ENCODE data around the gene MSANTD7. TPM values are rescaled to one million over a fixed set of nuclear protein-coding genes. Genes with fewer than 3 reads are reported as not detected.
"Not testable (repeated sequence)": the region's sequence is repeated elsewhere in the genome, so short reads cannot be mapped to it uniquely, and the experiment has no call there.

Gene MSANTD7
- total RNA-seq, 1 donor from 2014 or later = 17.1 TPM

GRCh38 chr10:14858338-14858960, 20.3 kb downstream of the MSANTD7 start:
- no peak for DNase-seq (ENCODE audit: low spot score in 2 of 2, unreplicated experiment in 2 of 2)
- H3K27me3 Mint-ChIP-seq (ENCODE audit: low read depth) = no peaks in the 10 kb centered on the region
- no peaks in the 10 kb centered on the region for H3K4me1 Mint-ChIP-seq
- no peak overlapping the region for H3K4me3 Mint-ChIP-seq
- H3K36me3 Mint-ChIP-seq = peaks cover 15% of the 10 kb centered on the region
- TF ChIP-seq CTCF (IDR thresholded peaks at IDR 0.05; ENCODE audit: unreplicated experiment) = no peak
- no peak overlapping the region for H3K27ac Mint-ChIP-seq
- no peaks in the 10 kb centered on the region for H3K9me3 Mint-ChIP-seq

GRCh38 chr10:14859043-14859442, 20.9 kb downstream of the MSANTD7 start:
- H3K27ac Mint-ChIP-seq = no peak overlapping the region
- no peaks in the 10 kb centered on the region for H3K9me3 Mint-ChIP-seq
- no peak for DNase-seq (ENCODE audit: low spot score in 2 of 2, unreplicated experiment in 2 of 2)
- no peak for TF ChIP-seq CTCF (IDR thresholded peaks at IDR 0.05; ENCODE audit: unreplicated experiment)
- H3K27me3 Mint-ChIP-seq (ENCODE audit: low read depth) = no peaks in the 10 kb centered on the region
- H3K4me1 Mint-ChIP-seq = no peaks in the 10 kb centered on the region
- H3K4me3 Mint-ChIP-seq = no peak overlapping the region
- H3K36me3 Mint-ChIP-seq = peaks cover 12% of the 10 kb centered on the region

GRCh38 chr10:14859775-14860174, 21.7 kb downstream of the MSANTD7 start:
- no peak for TF ChIP-seq CTCF (IDR thresholded peaks at IDR 0.05; ENCODE audit: unreplicated experiment)
- DNase-seq (ENCODE audit: low spot score in 2 of 2, unreplicated experiment in 2 of 2) = no peak
- Mint-ChIP-seq H3K27ac (no peak overlapping the region), H3K4me1 (no peaks in the 10 kb centered on the region), H3K9me3 (no peaks in the 10 kb centered on the region), H3K27me3 (ENCODE audit: low read depth) (no peaks in the 10 kb centered on the region), H3K36me3 (peaks cover 10% of the 10 kb centered on the region), H3K4me3 (no peak overlapping the region)

- no peak overlapping the region for H3K4me3 Mint-ChIP-seq
- H3K27me3 Mint-ChIP-seq (ENCODE audit: low read depth) = no peaks in the 10 kb centered on the region
- no peaks in the 10 kb centered on the region for H3K4me1 Mint-ChIP-seq
- no peak for TF ChIP-seq CTCF (IDR thresholded peaks at IDR 0.05; ENCODE audit: unreplicated experiment)
- DNase-seq (ENCODE audit: low spot score in 2 of 2, unreplicated experiment in 2 of 2) = no peak
- H3K27ac Mint-ChIP-seq = no peak overlapping the region
- H3K9me3 Mint-ChIP-seq = peaks cover 3% of the 10 kb centered on the region
- H3K36me3 Mint-ChIP-seq = peaks cover 14% of the 10 kb centered on the region
These were observed 22.7 kb downstream of the MSANTD7 start for GRCh38 chr10:14860791-14861190.

GRCh38 chr10:14864466-14864865, 26.4 kb downstream of the MSANTD7 start:
- not testable (repeated sequence) for H3K27me3 Mint-ChIP-seq (ENCODE audit: low read depth); H3K4me3 Mint-ChIP-seq; H3K27ac Mint-ChIP-seq; H3K4me1 Mint-ChIP-seq; H3K9me3 Mint-ChIP-seq; DNase-seq (ENCODE audit: low spot score in 2 of 2, unreplicated experiment in 2 of 2)
- H3K36me3 Mint-ChIP-seq = peaks cover 29% of the 10 kb centered on the region

- H3K36me3 Mint-ChIP-seq = peaks cover 32% of the 10 kb centered on the region
- not testable (repeated sequence) for H3K27ac Mint-ChIP-seq; H3K4me3 Mint-ChIP-seq; DNase-seq (ENCODE audit: low spot score in 2 of 2, unreplicated experiment in 2 of 2); H3K9me3 Mint-ChIP-seq; H3K27me3 Mint-ChIP-seq (ENCODE audit: low read depth); H3K4me1 Mint-ChIP-seq
These were observed 26.8 kb downstream of the MSANTD7 start for GRCh38 chr10:14864871-14865270.
